Right renal pelvis (tissue), 4 donors: Measurements from ENCODE around the gene NAIF1. TPM values are rescaled to one million over a fixed set of nuclear protein-coding genes. Genes with fewer than 3 reads are reported as not detected.
"Not testable (repeated sequence)": the region's sequence is repeated elsewhere in the genome, so short reads cannot be mapped to it uniquely, and the experiment has no call there.

Source experiments
- DNase-seq, 4 donors: peaks; one replicate each; pipeline ENCODE4 v3.0.0-alpha.2; 2013; ENCODE audit warnings: low read depth in 4 of 4, low spot score in 3 of 4, missing footprints in 1 of 4
- polyA plus RNA-seq, 4 donors: library from polyadenylated mRNA; unstranded; fragments of 120-200 nt; gene quantifications; one replicate each; pipeline ENCODE4 v1.2.1, GENCODE V29; 2013; ENCODE audit not compliant: insufficient read length in 4 of 4

NAIF1 gene
- polyA plus RNA-seq, 4 donors = 11.2 to 13.0 (median 12.0) TPM

DNA sequence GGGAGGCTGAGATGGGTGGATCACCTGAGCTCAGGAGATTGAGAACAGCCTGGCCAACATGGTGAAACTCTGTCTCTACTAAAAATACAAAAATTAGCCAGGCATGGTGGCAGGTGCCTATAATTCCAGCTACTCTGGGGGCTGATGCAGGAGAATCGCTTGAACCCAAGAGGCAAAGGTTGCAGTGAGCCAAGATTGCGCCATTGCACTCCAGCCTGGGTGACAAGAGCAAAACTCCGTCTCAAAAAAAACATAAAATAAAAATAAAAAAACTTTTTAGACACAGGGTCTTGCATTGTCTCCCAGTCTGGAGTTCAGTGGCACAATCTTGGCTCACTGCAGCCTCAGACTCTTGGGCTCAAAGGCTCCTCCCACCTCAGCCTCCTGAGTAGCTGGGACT, 30.6 kb downstream of the NAIF1 start:
- not testable (repeated sequence) for DNase-seq

GRCh38 chr9:128034821-128035652, 32.1 kb downstream of the NAIF1 start:
- DNase-seq = peak in 2 of 4 donors; percentile 43 to 57

DNA sequence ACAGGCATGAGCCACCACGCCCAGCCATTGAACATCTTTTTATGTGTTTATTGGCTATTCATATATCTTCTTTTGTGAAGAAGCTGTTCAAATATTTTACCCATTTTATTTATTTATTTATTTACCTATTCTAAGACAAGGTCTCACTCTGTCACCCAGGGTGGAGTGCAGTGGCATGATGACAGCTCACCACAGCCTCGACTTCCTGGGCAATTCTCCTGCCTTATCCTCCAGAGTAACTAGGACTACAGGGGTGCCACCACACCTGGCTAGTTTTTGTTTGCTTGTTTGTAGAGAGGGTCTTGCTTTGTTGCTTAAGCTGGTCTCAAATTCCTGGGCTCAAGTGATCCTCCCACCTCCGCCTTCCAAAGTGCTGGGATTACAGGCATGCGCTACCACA, 33.5 kb downstream of the NAIF1 start:
- DNase-seq = no peak

DNA sequence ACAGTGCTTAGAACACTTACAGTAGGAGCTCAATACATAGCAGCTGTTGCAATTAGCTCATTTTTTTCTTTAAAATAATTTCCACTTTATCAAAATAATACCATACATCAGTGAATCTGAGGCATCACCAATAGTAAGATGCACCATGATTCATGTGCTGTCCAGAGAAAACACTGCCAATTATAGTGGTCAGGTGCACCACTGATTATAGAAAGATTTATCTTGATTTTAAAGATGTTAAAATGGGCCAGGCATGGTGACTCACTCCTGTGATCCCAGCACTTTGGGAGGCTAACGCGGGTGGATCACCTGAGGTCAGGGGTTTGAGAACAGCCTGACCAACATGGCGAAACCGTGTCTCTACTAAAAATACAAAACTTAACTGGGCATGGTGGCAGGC, 39.4 kb downstream of the NAIF1 start:
- DNase-seq = no peak

- no peak for DNase-seq
Measured at GRCh38 chr9:128026773-128027541, 40.2 kb downstream of the NAIF1 start.

DNA sequence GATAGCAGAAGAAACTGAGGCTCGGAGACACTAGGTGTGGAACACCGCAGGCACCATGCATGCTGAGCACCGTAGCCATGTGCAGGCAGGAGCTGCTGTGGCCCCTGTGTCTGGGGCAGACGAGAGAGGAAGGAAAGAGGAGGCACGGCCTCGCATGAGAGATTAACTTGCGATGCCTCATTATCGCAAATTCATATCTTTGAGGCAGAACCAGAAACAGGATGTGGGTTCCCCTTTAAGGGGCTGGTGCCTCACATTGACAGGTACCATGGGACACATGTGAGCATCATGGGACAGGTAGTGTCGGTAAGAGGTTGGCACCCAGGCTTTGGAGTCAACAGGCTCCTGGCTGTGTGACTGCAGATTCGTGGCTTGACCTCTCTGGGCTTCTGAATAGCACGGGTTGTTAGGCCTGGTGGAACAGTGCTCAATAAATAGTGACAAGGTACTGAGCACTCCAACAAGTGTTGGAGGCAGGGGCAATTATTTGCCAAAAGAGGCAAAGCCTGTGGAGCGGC, 40.8 kb downstream of the NAIF1 start:
- no peak for DNase-seq

- no peak for DNase-seq
Measured at GRCh38 chr9:128025736-128026135, 41.4 kb downstream of the NAIF1 start.

GRCh38 chr9:128024761-128025308, 42.3 kb downstream of the NAIF1 start:
- DNase-seq = no peak

DNA sequence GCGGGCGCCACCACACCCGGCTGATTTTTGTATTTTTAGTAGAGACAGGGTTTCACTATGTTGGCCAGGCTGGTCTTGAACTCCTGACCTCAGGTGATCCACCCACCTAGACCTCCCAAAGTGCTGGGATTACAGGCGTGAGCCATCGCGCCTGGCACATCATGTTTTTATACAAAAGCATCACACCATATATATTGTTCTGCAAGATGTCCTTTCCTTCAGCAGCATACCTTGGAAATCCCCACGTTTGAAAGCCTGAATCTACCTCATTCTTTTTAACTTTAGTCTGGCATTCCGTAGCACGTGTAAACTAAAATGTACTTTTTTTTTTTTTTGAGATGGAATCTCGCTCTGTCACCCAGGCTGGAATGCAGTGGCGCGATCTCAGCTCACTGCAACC, 43.4 kb downstream of the NAIF1 start:
- DNase-seq = not testable (repeated sequence)

- DNase-seq = no peak
Measured at GRCh38 chr9:128022886-128023285, 44.2 kb downstream of the NAIF1 start.

DNA sequence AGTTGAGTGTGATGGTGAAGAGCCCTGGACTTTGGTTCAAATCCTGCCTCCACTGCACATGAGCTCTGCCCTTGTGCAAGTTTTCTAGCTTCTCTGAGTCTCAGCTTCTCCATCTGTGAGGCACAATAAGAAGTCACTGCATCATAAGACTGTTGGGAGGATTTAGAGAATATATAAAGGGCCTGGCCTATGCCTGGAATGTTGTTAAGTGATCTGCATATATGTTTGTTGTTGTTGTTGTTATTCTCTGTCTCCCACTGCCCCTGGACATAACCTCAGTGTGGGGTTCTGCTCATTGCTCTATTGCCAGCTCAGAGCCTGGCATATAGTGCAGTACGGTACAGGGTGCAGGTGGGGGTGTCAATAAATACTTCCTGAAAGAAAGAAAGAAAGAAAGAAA, 46.0 kb downstream of the NAIF1 start:
- DNase-seq = no peak

- DNase-seq = no peak
Measured at GRCh38 chr9:128020692-128021091, 46.4 kb downstream of the NAIF1 start.

DNA sequence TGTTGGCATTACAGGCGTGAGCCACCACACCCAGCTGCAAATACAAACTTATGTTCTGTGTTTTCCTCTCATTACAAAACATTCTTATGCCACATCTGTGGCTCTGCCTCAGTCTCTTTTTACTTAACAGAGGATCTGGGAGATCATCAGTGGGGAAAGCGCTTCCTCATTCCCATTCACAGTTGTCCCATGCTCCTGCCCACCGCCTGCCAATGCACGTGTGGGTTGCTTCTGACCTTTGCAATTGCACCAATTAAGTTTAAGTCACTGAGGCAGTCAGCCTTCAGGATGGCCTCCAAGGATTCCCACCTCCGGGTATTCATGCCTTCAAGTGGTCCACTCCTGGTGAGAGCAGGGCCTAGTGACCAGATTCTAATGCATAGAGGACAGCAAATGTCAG, 51.4 kb downstream of the NAIF1 start:
- DNase-seq = no peak

Other genes with a start within 250 kb of the NAIF1 start
- 10 to 100 TPM; 80.0 to 96.4 (median 94.8) TPM for gene ENG, start 212.7 kb downstream of the NAIF1 start, polyA plus RNA-seq
- 10 to 100 TPM; 40.7 to 53.8 (median 45.1) TPM for gene AK1, start 189.6 kb downstream of the NAIF1 start, polyA plus RNA-seq
- 10 to 100 TPM; 44.5 to 49.1 (median 46.9) TPM for gene ST6GALNAC6, start 167.7 kb downstream of the NAIF1 start, polyA plus RNA-seq
- 10 to 100 TPM; 11.3 to 15.6 (median 12.6) TPM for gene ST6GALNAC4, start 150.3 kb downstream of the NAIF1 start, polyA plus RNA-seq
- gene PIP5KL1, start 136.5 kb downstream of the NAIF1 start, polyA plus RNA-seq = 1 to 10 TPM; 1.0 to 2.3 (median 2.1) TPM
- gene DPM2, start 129.5 kb downstream of the NAIF1 start, polyA plus RNA-seq = 10 to 100 TPM; 36.0 to 38.2 (median 36.9) TPM
- gene EEIG1, start 86.3 kb downstream of the NAIF1 start, polyA plus RNA-seq = 10 to 100 TPM; 32.1 to 45.7 (median 37.3) TPM
- 10 to 100 TPM; 13.6 to 15.0 (median 14.4) TPM for gene SLC25A25, start 912 bp upstream of the NAIF1 start, polyA plus RNA-seq
- 10 to 100 TPM; 40.7 to 66.7 (median 44.3) TPM for gene PTGES2, start 60.4 kb upstream of the NAIF1 start, polyA plus RNA-seq
- 1 to 10 TPM in 2 of 4 donors, under 1 TPM in 2; 0.43 to 1.9 (median 0.89) TPM for gene LCN2, start 82.1 kb upstream of the NAIF1 start, polyA plus RNA-seq
- gene BBLN, start 92.9 kb upstream of the NAIF1 start, polyA plus RNA-seq = 10 to 100 TPM; 42.3 to 62.6 (median 45.8) TPM
- gene CIZ1, start 124.3 kb upstream of the NAIF1 start, polyA plus RNA-seq = 100 to 1,000 TPM; 112 to 126 (median 114) TPM
- 100 to 1,000 TPM in 1 of 4 donors, 10 to 100 TPM in 3; 79.9 to 107 (median 89.6) TPM for gene DNM1, start 136.1 kb upstream of the NAIF1 start, polyA plus RNA-seq
- 10 to 100 TPM; 77.0 to 86.5 (median 78.7) TPM for gene GOLGA2, start 208.7 kb upstream of the NAIF1 start, polyA plus RNA-seq
- gene SWI5, start 209.0 kb upstream of the NAIF1 start, polyA plus RNA-seq = 10 to 100 TPM; 26.8 to 37.5 (median 29.9) TPM